Measurements from ENCODE around the gene KIF1B.

GRCh38 chr1:10179406-10180091, 30.8 kb upstream of the KIF1B start:
- TF ChIP-seq, protein P1, sequence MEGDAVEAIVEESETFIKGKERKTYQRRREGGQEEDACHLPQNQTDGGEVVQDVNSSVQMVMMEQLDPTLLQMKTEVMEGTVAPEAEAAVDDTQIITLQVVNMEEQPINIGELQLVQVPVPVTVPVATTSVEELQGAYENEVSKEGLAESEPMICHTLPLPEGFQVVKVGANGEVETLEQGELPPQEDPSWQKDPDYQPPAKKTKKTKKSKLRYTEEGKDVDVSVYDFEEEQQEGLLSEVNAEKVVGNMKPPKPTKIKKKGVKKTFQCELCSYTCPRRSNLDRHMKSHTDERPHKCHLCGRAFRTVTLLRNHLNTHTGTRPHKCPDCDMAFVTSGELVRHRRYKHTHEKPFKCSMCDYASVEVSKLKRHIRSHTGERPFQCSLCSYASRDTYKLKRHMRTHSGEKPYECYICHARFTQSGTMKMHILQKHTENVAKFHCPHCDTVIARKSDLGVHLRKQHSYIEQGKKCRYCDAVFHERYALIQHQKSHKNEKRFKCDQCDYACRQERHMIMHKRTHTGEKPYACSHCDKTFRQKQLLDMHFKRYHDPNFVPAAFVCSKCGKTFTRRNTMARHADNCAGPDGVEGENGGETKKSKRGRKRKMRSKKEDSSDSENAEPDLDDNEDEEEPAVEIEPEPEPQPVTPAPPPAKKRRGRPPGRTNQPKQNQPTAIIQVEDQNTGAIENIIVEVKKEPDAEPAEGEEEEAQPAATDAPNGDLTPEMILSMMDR (IDR thresholded peaks at IDR 0.05; ENCODE audit: low read depth, low read length, missing input control): no peak
- TF ChIP-seq RXRA (IDR thresholded peaks at IDR 0.05): no peak
- no peak for TF ChIP-seq REST (IDR thresholded peaks at IDR 0.05)
- TF ChIP-seq YY1 (IDR thresholded peaks at IDR 0.05): no peak
- TF ChIP-seq TAF1 (conservative IDR thresholded peaks at IDR 0.05): no peak
- no peak for TF ChIP-seq ATF3 (IDR thresholded peaks at IDR 0.05)
- no peak for TF ChIP-seq GABPA (IDR thresholded peaks at IDR 0.05 in 1 of 2, conservative IDR thresholded peaks at IDR 0.05 in 1 of 2)
- TF ChIP-seq RAD21 (IDR thresholded peaks at IDR 0.05): no peak

Measured in liver (tissue), 3 donors.